ENCODE measurements around the gene PIGX.
"Not testable (repeated sequence)": the region's sequence is repeated elsewhere in the genome, so short reads cannot be mapped to it uniquely, and the experiment has no call there.

Gene PIGX

DNA sequence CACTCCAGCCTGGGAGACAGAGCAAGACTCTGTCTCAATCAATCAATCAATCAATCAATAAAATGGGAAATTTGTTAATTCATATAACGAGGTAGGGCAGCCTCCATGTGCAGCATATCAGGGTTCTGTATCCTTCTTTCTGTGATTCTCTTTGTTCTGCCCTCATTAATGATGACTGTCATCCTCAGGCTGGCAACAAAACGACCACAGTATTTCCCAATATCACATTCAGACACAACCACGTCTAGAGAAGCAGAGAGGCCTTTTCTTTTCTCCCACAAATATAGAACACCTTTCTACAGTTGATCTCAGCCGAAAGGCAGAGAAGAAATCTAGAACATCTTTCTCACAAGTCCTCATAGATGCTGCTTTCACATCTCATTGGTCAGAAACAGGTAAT, 11.4 kb upstream of the PIGX start:
- no peak for DNase-seq (ENCODE audit: low read depth)
- TF ChIP-seq, protein P1, sequence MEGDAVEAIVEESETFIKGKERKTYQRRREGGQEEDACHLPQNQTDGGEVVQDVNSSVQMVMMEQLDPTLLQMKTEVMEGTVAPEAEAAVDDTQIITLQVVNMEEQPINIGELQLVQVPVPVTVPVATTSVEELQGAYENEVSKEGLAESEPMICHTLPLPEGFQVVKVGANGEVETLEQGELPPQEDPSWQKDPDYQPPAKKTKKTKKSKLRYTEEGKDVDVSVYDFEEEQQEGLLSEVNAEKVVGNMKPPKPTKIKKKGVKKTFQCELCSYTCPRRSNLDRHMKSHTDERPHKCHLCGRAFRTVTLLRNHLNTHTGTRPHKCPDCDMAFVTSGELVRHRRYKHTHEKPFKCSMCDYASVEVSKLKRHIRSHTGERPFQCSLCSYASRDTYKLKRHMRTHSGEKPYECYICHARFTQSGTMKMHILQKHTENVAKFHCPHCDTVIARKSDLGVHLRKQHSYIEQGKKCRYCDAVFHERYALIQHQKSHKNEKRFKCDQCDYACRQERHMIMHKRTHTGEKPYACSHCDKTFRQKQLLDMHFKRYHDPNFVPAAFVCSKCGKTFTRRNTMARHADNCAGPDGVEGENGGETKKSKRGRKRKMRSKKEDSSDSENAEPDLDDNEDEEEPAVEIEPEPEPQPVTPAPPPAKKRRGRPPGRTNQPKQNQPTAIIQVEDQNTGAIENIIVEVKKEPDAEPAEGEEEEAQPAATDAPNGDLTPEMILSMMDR (IDR thresholded peaks at IDR 0.05; ENCODE audit: control insufficient read depth, extremely low read depth, insufficient read depth): no peak
- no peak overlapping the region for H3K4me3 ChIP-seq (ENCODE audit: low read depth, low read length)

GRCh38 chr3:196706327-196706726, 5.8 kb upstream of the PIGX start:
- TF ChIP-seq, protein P1 (IDR thresholded peaks at IDR 0.05; ENCODE audit: control insufficient read depth, extremely low read depth, insufficient read depth): no peak
- no peak overlapping the region for H3K4me3 ChIP-seq (ENCODE audit: low read depth, low read length)
- no peak for DNase-seq (ENCODE audit: low read depth)

- DNase-seq (ENCODE audit: low read depth): no peak
These were observed 5.4 kb upstream of the PIGX start for GRCh38 chr3:196706731-196707130.

GRCh38 chr3:196707566-196707965, 4.6 kb upstream of the PIGX start:
- H3K4me3 ChIP-seq (ENCODE audit: low read depth, low read length): no peak overlapping the region
- TF ChIP-seq, protein P1 (IDR thresholded peaks at IDR 0.05; ENCODE audit: control insufficient read depth, extremely low read depth, insufficient read depth): no peak

More at GRCh38 chr3:196706731-196707130, 5.4 kb upstream of the PIGX start:
- no peak overlapping the region for H3K4me3 ChIP-seq (ENCODE audit: low read depth, low read length)
- TF ChIP-seq, protein P1 (IDR thresholded peaks at IDR 0.05; ENCODE audit: control insufficient read depth, extremely low read depth, insufficient read depth): no peak

DNA sequence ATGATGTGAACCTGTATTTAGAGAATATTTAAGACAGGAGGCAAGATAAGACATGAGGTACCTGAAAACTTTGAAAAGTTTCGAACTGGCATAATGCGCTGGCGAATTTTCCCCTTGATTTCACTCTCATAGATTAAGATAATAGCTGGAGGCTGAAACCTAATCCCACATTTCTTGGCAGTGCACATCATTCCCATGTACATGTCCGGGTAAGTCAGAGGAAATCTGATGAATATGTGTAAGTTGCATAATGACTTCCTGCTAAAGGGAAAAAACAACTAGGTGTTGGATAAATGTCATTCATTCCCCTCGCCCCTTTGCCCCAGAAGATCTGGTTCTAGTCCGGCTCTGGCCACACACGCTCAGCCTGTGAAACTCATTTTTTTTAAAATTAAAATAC, 3.7 kb upstream of the PIGX start:
- DNase-seq (ENCODE audit: low read depth): no peak
- TF ChIP-seq, protein P1 (IDR thresholded peaks at IDR 0.05; ENCODE audit: control insufficient read depth, extremely low read depth, insufficient read depth): no peak
- H3K4me3 ChIP-seq (ENCODE audit: low read depth, low read length): no peak overlapping the region

More at GRCh38 chr3:196707566-196707965, 4.6 kb upstream of the PIGX start:
- DNase-seq (ENCODE audit: low read depth): no peak

- DNase-seq (ENCODE audit: low read depth): peak; percentile 7
These were observed 587 bp downstream of the PIGX start for GRCh38 chr3:196712514-196713413.

GRCh38 chr3:196717162-196717561, 5.0 kb downstream of the PIGX start:
- DNase-seq (ENCODE audit: low read depth); H3K4me3 ChIP-seq (ENCODE audit: low read depth, low read length): not testable (repeated sequence)

More at GRCh38 chr3:196712514-196713413, 587 bp downstream of the PIGX start:
- TF ChIP-seq, protein P1 (IDR thresholded peaks at IDR 0.05; ENCODE audit: control insufficient read depth, extremely low read depth, insufficient read depth): no peak
- H3K4me3 ChIP-seq (ENCODE audit: low read depth, low read length): peak overlapping the region; percentile 76

All from LNCaP clone FGC (cell line).